ENCODE measurements around the gene VWDE. TPM values are rescaled to one million over a fixed set of nuclear protein-coding genes. Genes with fewer than 3 reads are reported as not detected.

VWDE gene
- polyA plus RNA-seq, 3 donors, result not detected

DNA sequence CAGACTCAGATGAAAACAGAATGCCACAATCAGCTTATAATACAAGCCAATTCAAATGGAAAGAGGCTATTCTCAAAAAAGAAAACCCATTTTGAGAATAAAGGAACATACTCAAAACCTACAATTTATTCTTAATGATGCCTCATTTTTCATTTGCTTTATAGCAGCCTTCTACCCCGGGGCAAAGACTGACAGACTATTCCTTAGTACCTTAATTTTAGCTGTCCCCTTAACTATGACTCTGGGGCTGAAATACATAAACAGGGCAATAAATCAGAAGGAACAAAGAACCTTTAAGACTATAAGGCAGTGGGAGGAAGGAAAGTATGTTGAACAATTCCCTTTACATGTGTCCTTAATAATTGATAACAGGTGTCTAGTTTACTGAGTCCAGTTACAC is 115.8 kb downstream of the VWDE start:
- Mint-ChIP-seq H3K27me3 (ENCODE audit: low read depth in 3 of 3) (peaks cover 0 to 1% (median 0%) of the 10 kb centered on the region in 3 donors), H3K4me1 (no peaks in the 10 kb centered on the region), H3K9me3 (peaks cover 11 to 30% (median 21%) of the 10 kb centered on the region in 7 donors), H3K27ac (no peak overlapping the region), H3K36me3 (no peaks in the 10 kb centered on the region), H3K4me3 (no peak overlapping the region)
- Histone ChIP-seq H3K9ac (ENCODE audit: insufficient read depth, low read length, poor library complexity, severe bottlenecking) (no peak overlapping the region), H3K36me3 (replicated peaks in 1 of 2; ENCODE audit: control insufficient read depth in 1 of 2, insufficient read depth in 2 of 2, low read length in 2 of 2) (no peaks in the 10 kb centered on the region), H3K27ac (ENCODE audit: low read depth in 1 of 2, low read length in 2 of 2) (no peak overlapping the region), H3K4me2 (replicated peaks; ENCODE audit: extremely low read depth, low read length, poor library complexity, severe bottlenecking) (no peak overlapping the region), H2AFZ (ENCODE audit: insufficient read depth, low read depth, low read length, poor library complexity, severe bottlenecking) (no peak overlapping the region), H3K4me1 (ENCODE audit: control insufficient read depth in 1 of 2, insufficient read depth in 2 of 2, low read length in 2 of 2) (no peaks in the 10 kb centered on the region), H3K79me2 (ENCODE audit: insufficient read depth, low read length) (no peaks in the 10 kb centered on the region), H3K27me3 (ENCODE audit: control insufficient read depth in 2 of 2, insufficient read depth in 2 of 2, low read length in 2 of 2) (no peaks in the 10 kb centered on the region), H3K9me3 (replicated peaks in 1 of 2; ENCODE audit: control insufficient read depth in 1 of 2, insufficient read depth in 1 of 2, low read length in 2 of 2) (peaks cover 27 to 28% of the 10 kb centered on the region in 2 donors), H3K4me3 (replicated peaks in 1 of 3; ENCODE audit: low read depth in 2 of 3, low read length in 3 of 3) (no peak overlapping the region), H4K20me1 (ENCODE audit: insufficient read depth, low read length) (no peaks in the 10 kb centered on the region)
- no CpG with 5 or more reads among the region's 1 CpG for WGBS (ENCODE audit: insufficient coverage)
- DNase-seq, result no peak
- TF ChIP-seq, protein P1, sequence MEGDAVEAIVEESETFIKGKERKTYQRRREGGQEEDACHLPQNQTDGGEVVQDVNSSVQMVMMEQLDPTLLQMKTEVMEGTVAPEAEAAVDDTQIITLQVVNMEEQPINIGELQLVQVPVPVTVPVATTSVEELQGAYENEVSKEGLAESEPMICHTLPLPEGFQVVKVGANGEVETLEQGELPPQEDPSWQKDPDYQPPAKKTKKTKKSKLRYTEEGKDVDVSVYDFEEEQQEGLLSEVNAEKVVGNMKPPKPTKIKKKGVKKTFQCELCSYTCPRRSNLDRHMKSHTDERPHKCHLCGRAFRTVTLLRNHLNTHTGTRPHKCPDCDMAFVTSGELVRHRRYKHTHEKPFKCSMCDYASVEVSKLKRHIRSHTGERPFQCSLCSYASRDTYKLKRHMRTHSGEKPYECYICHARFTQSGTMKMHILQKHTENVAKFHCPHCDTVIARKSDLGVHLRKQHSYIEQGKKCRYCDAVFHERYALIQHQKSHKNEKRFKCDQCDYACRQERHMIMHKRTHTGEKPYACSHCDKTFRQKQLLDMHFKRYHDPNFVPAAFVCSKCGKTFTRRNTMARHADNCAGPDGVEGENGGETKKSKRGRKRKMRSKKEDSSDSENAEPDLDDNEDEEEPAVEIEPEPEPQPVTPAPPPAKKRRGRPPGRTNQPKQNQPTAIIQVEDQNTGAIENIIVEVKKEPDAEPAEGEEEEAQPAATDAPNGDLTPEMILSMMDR (IDR thresholded peaks at IDR 0.05), result no peak
- intact Hi-C loops (cut with micrococcal nuclease), result no loop called here

DNA sequence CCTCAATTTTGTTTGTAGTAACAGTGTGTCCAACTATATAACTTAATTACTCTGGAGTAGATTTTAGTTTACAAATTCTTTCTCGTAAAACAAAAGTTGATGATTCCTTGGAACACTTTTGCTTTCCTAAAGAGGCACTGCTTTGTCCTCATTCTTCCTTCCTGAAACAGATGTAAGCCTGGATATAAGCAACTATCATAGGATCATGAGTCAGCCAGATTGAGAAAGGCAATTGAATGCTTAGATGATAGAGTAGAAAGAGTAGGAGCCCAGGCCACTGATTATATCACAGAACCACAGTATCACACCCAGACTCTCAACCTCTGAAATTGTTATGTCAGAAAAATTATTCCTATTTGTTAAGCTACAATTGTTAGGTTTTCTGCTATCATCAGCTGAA is 122.6 kb downstream of the VWDE start:
- Histone ChIP-seq H4K20me1 (ENCODE audit: insufficient read depth, low read length) (no peaks in the 10 kb centered on the region), H2AFZ (ENCODE audit: insufficient read depth, low read depth, low read length, poor library complexity, severe bottlenecking) (no peak overlapping the region), H3K4me1 (ENCODE audit: control insufficient read depth in 1 of 2, insufficient read depth in 2 of 2, low read length in 2 of 2) (no peaks in the 10 kb centered on the region), H3K4me3 (replicated peaks in 1 of 3; ENCODE audit: low read depth in 2 of 3, low read length in 3 of 3) (no peak overlapping the region), H3K27ac (ENCODE audit: low read depth in 1 of 2, low read length in 2 of 2) (no peak overlapping the region), H3K27me3 (ENCODE audit: control insufficient read depth in 2 of 2, insufficient read depth in 2 of 2, low read length in 2 of 2) (no peaks in the 10 kb centered on the region), H3K79me2 (ENCODE audit: insufficient read depth, low read length) (no peaks in the 10 kb centered on the region), H3K9me3 (replicated peaks in 1 of 2; ENCODE audit: control insufficient read depth in 1 of 2, insufficient read depth in 1 of 2, low read length in 2 of 2) (peaks cover 5% of the 10 kb centered on the region in 2 donors), H3K36me3 (replicated peaks in 1 of 2; ENCODE audit: control insufficient read depth in 1 of 2, insufficient read depth in 2 of 2, low read length in 2 of 2) (no peaks in the 10 kb centered on the region), H3K9ac (ENCODE audit: insufficient read depth, low read length, poor library complexity, severe bottlenecking) (no peak overlapping the region), H3K4me2 (replicated peaks; ENCODE audit: extremely low read depth, low read length, poor library complexity, severe bottlenecking) (no peak overlapping the region)
- no peak for DNase-seq
- TF ChIP-seq, protein P1 (IDR thresholded peaks at IDR 0.05), result no peak
- H3K9me3 Mint-ChIP-seq, result peaks cover 0 to 11% (median 3%) of the 10 kb centered on the region in 7 donors
- intact Hi-C loops (cut with micrococcal nuclease), result no loop called here
- WGBS (ENCODE audit: insufficient coverage), result no CpG with 5 or more reads among the region's 1 CpG
- no peaks in the 10 kb centered on the region for H3K36me3 Mint-ChIP-seq
- H3K27ac Mint-ChIP-seq, result no peak overlapping the region
- peaks cover 0 to 1% (median 0%) of the 10 kb centered on the region in 3 donors for H3K27me3 Mint-ChIP-seq (ENCODE audit: low read depth in 3 of 3)
- H3K4me1 Mint-ChIP-seq, result no peaks in the 10 kb centered on the region
- H3K4me3 Mint-ChIP-seq, result no peak overlapping the region

Other genes starting within 250 kb of the VWDE start
- gene TMEM106B, start 192.6 kb downstream of the VWDE start, polyA plus RNA-seq, result 10 to 100 TPM in 2 of 3 donors, 1 to 10 TPM in 1; 5.2 to 17.7 (median 11.6) TPM
- gene SCIN, start 166.9 kb upstream of the VWDE start, polyA plus RNA-seq, result under 1 TPM in 1 of 3 donors, not detected in 2; 0.08 TPM